Measurements from ENCODE around the gene TRIM69.

DNA sequence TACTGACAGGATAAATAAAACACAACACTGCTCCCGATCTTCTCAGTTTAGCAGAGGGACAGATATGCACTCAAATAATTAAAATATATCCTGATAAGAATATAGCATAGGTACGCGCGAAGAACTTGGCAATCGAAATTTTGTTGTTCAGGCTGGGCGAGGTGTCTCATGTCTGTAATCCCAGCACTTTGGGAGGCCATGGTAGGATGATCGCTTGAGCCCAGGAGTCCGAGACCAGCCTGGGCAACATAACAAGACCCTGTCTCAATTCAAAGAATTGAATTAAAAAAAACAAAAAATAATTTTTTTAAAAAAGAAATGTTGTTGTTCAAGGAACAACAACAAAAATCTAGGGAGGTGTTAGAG, 17.4 kb upstream of the TRIM69 start:
- TF ChIP-seq GATA3 (IDR thresholded peaks at IDR 0.05; ENCODE audit: low read depth, low read length) (no peak), GATA2 (IDR thresholded peaks at IDR 0.05; ENCODE audit: low read depth, low read length) (no peak)
